Measurements from ENCODE around the gene TBCK.

TBCK gene

DNA sequence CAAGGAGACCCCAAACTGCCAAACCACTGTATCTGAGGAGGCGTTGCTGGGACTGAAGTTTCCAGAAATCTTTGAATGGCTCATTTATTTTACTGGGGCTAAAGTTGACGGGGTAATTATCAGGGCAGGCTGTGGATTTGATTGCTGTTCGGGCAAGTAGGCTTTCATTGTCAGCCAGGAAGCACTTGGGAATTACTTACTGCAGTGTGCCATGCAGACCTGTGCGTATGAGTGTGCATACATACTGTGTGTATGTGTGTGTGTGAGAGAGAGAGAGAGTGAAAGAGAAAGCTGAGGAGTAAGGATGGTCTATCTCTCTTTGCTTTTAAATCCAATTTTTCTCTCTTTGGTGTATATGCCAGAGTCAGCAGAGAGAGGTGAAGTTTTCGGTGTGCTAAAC, 298.0 kb downstream of the TBCK start:
- Histone ChIP-seq H3K23ac (ENCODE audit: low read length) (no peak overlapping the region), H2BK5ac (ENCODE audit: low read length) (no peak overlapping the region), H3K36me3 (ENCODE audit: control insufficient read depth, insufficient read depth, low read length) (no peaks in the 10 kb centered on the region), H3K79me2 (ENCODE audit: control insufficient read depth, insufficient read depth, low read length) (no peaks in the 10 kb centered on the region), H3K27me3 (ENCODE audit: insufficient read depth, low read length, poor library complexity) (no peaks in the 10 kb centered on the region), H3K4me1 (ENCODE audit: control insufficient read depth, low read depth, low read length) (no peaks in the 10 kb centered on the region), H3K4me2 (ENCODE audit: low read length) (no peak overlapping the region), H2AK5ac (ENCODE audit: low read length) (no peak overlapping the region), H2BK120ac (ENCODE audit: low read depth, low read length) (no peak overlapping the region), H3K18ac (ENCODE audit: low read length) (no peak overlapping the region), H3K9ac (ENCODE audit: low read length) (no peak overlapping the region), H3K79me1 (ENCODE audit: low read length) (no peaks in the 10 kb centered on the region), H3K4me3 (ENCODE audit: low read length) (no peak overlapping the region), H3K4ac (ENCODE audit: low read depth, low read length) (no peak overlapping the region), H3K27ac (ENCODE audit: low read depth, low read length) (no peak overlapping the region), H4K5ac (ENCODE audit: low read length) (no peak overlapping the region), H2BK15ac (replicated peaks; ENCODE audit: low read depth) (no peak overlapping the region), H4K8ac (ENCODE audit: low read depth, low read length) (no peak overlapping the region), H3K56ac (ENCODE audit: low read length) (no peak overlapping the region)
- no peak for DNase-seq
- WGBS (ENCODE audit: extremely low coverage, insufficient coverage, low lambda C conversion rate), result no CpG with 5 or more reads among the region's 5 CpGs

DNA sequence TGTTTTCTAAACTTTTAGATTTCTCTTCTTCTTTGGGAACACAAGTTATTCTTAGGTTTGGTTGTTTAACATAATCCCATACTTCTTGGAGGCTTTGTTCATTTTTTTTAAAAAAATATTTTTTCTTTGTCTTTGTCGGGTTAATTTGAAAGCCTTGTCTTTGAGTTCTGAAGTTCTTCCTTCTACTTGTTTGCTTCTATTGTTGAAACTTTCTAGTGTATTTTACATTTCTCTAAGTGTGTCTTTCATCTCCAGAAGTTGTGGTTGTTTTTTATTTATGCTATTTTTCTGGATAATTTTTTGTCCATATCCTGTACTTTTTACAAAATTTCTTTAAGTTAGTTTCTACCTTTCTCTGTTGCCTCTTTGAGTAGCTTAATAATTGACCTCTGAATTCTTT, 304.6 kb downstream of the TBCK start:
- no CpG with 5 or more reads among the region's 1 CpG for WGBS (ENCODE audit: extremely low coverage, insufficient coverage, low lambda C conversion rate)
- Histone ChIP-seq H3K4me2 (ENCODE audit: low read length) (no peak overlapping the region), H3K4ac (ENCODE audit: low read depth, low read length) (no peak overlapping the region), H3K27me3 (ENCODE audit: insufficient read depth, low read length, poor library complexity) (no peaks in the 10 kb centered on the region), H3K9ac (ENCODE audit: low read length) (no peak overlapping the region), H2BK120ac (ENCODE audit: low read depth, low read length) (no peak overlapping the region), H3K36me3 (ENCODE audit: control insufficient read depth, insufficient read depth, low read length) (no peaks in the 10 kb centered on the region), H3K18ac (ENCODE audit: low read length) (no peak overlapping the region), H3K4me1 (ENCODE audit: control insufficient read depth, low read depth, low read length) (no peaks in the 10 kb centered on the region), H3K79me1 (ENCODE audit: low read length) (no peaks in the 10 kb centered on the region), H3K23ac (ENCODE audit: low read length) (no peak overlapping the region), H3K79me2 (ENCODE audit: control insufficient read depth, insufficient read depth, low read length) (no peaks in the 10 kb centered on the region), H2BK15ac (replicated peaks; ENCODE audit: low read depth) (no peak overlapping the region), H2AK5ac (ENCODE audit: low read length) (no peak overlapping the region), H4K8ac (ENCODE audit: low read depth, low read length) (no peak overlapping the region), H4K5ac (ENCODE audit: low read length) (no peak overlapping the region), H2BK5ac (ENCODE audit: low read length) (no peak overlapping the region), H3K27ac (ENCODE audit: low read depth, low read length) (no peak overlapping the region), H3K56ac (ENCODE audit: low read length) (no peak overlapping the region), H3K4me3 (ENCODE audit: low read length) (no peak overlapping the region)
- DNase-seq, result no peak

DNA sequence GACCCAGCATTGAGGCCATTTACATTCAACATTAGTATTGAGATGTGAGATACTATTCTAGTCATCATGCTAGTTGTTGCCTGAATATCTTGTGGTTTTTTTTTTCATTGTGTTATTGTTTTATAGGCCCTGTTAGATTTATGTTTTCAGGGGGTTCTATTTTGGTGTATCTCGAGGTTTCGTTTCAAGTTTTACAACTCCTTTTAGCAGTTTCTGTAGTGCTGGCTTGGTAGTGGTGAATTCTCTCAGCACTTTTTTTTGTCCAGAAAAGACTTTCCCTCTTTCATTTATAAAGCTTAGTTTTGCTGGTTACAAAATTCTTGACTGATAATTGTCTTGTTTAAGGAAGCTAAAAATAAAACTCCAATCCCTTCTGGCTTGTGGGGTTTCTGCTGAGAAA, 305.2 kb downstream of the TBCK start:
- DNase-seq, result no peak
- no peaks in the 10 kb centered on the region for H3K27me3 ChIP-seq (ENCODE audit: insufficient read depth, low read length, poor library complexity)
- no peak overlapping the region for H3K27ac ChIP-seq (ENCODE audit: low read depth, low read length)
- H4K5ac ChIP-seq (ENCODE audit: low read length), result no peak overlapping the region
- no peak overlapping the region for H2BK15ac ChIP-seq (replicated peaks; ENCODE audit: low read depth)
- no peak overlapping the region for H2BK5ac ChIP-seq (ENCODE audit: low read length)
- no peak overlapping the region for H3K23ac ChIP-seq (ENCODE audit: low read length)
- no peaks in the 10 kb centered on the region for H3K79me2 ChIP-seq (ENCODE audit: control insufficient read depth, insufficient read depth, low read length)
- H3K36me3 ChIP-seq (ENCODE audit: control insufficient read depth, insufficient read depth, low read length), result no peaks in the 10 kb centered on the region
- H3K4ac ChIP-seq (ENCODE audit: low read depth, low read length), result no peak overlapping the region
- no peak overlapping the region for H2BK120ac ChIP-seq (ENCODE audit: low read depth, low read length)
- H3K56ac ChIP-seq (ENCODE audit: low read length), result no peak overlapping the region
- no peak overlapping the region for H3K4me2 ChIP-seq (ENCODE audit: low read length)
- H3K4me3 ChIP-seq (ENCODE audit: low read length), result no peak overlapping the region
- no peak overlapping the region for H3K18ac ChIP-seq (ENCODE audit: low read length)
- no peak overlapping the region for H2AK5ac ChIP-seq (ENCODE audit: low read length)
- no CpG with 5 or more reads among the region's 2 CpGs for WGBS (ENCODE audit: extremely low coverage, insufficient coverage, low lambda C conversion rate)
- no peaks in the 10 kb centered on the region for H3K79me1 ChIP-seq (ENCODE audit: low read length)
- H3K4me1 ChIP-seq (ENCODE audit: control insufficient read depth, low read depth, low read length), result no peaks in the 10 kb centered on the region
- H4K8ac ChIP-seq (ENCODE audit: low read depth, low read length), result no peak overlapping the region
- H3K9ac ChIP-seq (ENCODE audit: low read length), result no peak overlapping the region

DNA sequence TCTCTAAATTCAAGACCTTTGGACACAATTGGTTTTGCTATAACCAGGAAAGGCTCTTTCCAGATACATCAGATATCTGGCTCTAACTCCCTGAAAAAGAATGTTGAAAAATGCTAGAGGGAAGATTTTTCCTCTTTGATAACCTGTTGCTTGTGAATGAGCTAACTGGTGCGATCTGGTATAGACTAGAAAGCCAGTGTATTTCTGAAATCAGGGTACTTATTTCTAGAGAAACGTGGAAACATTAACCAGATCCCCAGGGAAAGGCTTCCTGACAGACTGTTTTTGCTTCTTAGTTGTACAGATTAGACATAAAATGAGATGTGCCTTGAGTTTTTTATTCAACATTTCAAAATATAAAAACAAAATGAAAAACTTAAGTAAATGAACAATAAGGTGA, 313.0 kb downstream of the TBCK start:
- Histone ChIP-seq H3K4me2 (ENCODE audit: low read length) (no peak overlapping the region), H2BK15ac (replicated peaks; ENCODE audit: low read depth) (no peak overlapping the region), H3K27me3 (ENCODE audit: insufficient read depth, low read length, poor library complexity) (no peaks in the 10 kb centered on the region), H3K36me3 (ENCODE audit: control insufficient read depth, insufficient read depth, low read length) (no peaks in the 10 kb centered on the region), H4K5ac (ENCODE audit: low read length) (no peak overlapping the region), H2BK5ac (ENCODE audit: low read length) (no peak overlapping the region), H3K56ac (ENCODE audit: low read length) (no peak overlapping the region), H3K4me3 (ENCODE audit: low read length) (no peak overlapping the region), H3K27ac (ENCODE audit: low read depth, low read length) (no peak overlapping the region), H2BK120ac (ENCODE audit: low read depth, low read length) (no peak overlapping the region), H3K23ac (ENCODE audit: low read length) (no peak overlapping the region), H3K79me2 (ENCODE audit: control insufficient read depth, insufficient read depth, low read length) (no peaks in the 10 kb centered on the region), H3K18ac (ENCODE audit: low read length) (no peak overlapping the region), H4K8ac (ENCODE audit: low read depth, low read length) (no peak overlapping the region), H3K9ac (ENCODE audit: low read length) (no peak overlapping the region), H3K79me1 (ENCODE audit: low read length) (no peaks in the 10 kb centered on the region), H3K4me1 (ENCODE audit: control insufficient read depth, low read depth, low read length) (no peaks in the 10 kb centered on the region), H2AK5ac (ENCODE audit: low read length) (no peak overlapping the region), H3K4ac (ENCODE audit: low read depth, low read length) (no peak overlapping the region)
- no peak for DNase-seq
- WGBS (ENCODE audit: extremely low coverage, insufficient coverage, low lambda C conversion rate), result no CpG with 5 or more reads among the region's 2 CpGs

DNA sequence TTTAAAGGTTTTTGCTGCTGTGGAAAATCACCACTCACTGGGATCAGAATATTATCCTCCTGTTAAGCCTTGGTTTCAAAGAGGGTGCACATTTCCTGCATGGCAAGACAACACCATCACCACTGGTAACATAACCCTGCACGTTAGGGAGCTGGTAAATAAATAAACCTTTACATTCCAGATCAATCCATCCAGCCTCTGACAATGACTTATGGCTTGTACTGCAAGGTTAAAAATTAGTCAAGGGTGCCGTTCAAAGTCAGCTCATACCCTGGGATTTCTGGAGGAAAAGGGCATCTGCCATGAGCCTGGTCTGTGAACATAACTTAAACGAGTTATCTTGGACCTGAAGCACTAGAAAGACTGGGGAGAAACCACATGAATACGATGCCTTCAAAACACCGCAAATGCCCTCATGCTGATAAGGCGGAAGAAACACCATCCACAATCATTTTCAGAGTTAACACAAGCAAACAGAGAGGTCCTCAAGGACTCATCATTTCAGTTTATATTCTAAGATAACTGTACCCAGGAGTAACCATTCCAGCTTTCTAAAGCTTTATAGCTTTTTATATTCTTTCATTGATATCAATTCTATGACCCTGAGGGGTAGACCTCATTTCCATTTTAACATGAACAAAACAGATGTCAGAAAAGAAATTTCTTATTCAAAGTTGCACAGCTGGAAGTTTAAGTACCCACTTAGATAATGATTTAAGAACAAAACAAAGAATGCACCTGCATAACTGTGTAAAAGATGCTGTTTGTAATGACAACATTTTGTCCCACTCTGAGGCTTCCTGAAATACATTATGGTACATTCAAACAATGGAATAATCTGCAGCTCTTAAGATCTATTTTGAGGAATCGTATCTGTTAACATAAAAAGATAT, 317.6 kb downstream of the TBCK start:
- H3K27me3 ChIP-seq (ENCODE audit: insufficient read depth, low read length, poor library complexity), result no peaks in the 10 kb centered on the region
- H3K4me2 ChIP-seq (ENCODE audit: low read length), result no peak overlapping the region
- no peak overlapping the region for H3K56ac ChIP-seq (ENCODE audit: low read length)
- H4K5ac ChIP-seq (ENCODE audit: low read length), result no peak overlapping the region
- H3K4ac ChIP-seq (ENCODE audit: low read depth, low read length), result no peak overlapping the region
- no peak overlapping the region for H4K8ac ChIP-seq (ENCODE audit: low read depth, low read length)
- H3K23ac ChIP-seq (ENCODE audit: low read length), result no peak overlapping the region
- no peak for DNase-seq
- H3K4me1 ChIP-seq (ENCODE audit: control insufficient read depth, low read depth, low read length), result no peaks in the 10 kb centered on the region
- H3K27ac ChIP-seq (ENCODE audit: low read depth, low read length), result no peak overlapping the region
- no CpG with 5 or more reads among the region's 7 CpGs for WGBS (ENCODE audit: extremely low coverage, insufficient coverage, low lambda C conversion rate)
- no peak overlapping the region for H2BK15ac ChIP-seq (replicated peaks; ENCODE audit: low read depth)
- H2BK120ac ChIP-seq (ENCODE audit: low read depth, low read length), result no peak overlapping the region
- no peaks in the 10 kb centered on the region for H3K79me2 ChIP-seq (ENCODE audit: control insufficient read depth, insufficient read depth, low read length)
- H3K79me1 ChIP-seq (ENCODE audit: low read length), result no peaks in the 10 kb centered on the region
- no peaks in the 10 kb centered on the region for H3K36me3 ChIP-seq (ENCODE audit: control insufficient read depth, insufficient read depth, low read length)
- no peak overlapping the region for H2AK5ac ChIP-seq (ENCODE audit: low read length)
- no peak overlapping the region for H3K18ac ChIP-seq (ENCODE audit: low read length)
- no peak overlapping the region for H2BK5ac ChIP-seq (ENCODE audit: low read length)
- no peak overlapping the region for H3K4me3 ChIP-seq (ENCODE audit: low read length)
- H3K9ac ChIP-seq (ENCODE audit: low read length), result no peak overlapping the region

DNA sequence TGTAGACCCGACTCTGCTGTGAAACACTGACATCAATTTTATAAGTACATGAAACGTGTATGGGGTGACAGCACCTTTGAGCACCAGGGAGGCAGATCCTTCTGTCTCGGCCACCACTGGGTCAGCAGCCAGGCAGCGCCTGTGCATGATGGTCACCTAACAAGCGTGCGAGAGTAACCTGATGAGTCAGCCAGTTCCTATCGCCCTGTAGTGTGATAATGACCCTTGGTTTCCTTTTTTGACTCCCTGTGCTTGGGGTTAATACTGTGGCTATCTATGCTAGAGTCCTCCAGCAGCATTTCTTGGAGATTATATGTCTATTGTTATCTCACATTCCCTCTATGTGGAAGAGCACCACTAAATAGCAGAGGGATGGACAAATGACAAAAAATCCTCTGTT, 319.2 kb downstream of the TBCK start:
- no peak overlapping the region for H4K5ac ChIP-seq (ENCODE audit: low read length)
- H3K36me3 ChIP-seq (ENCODE audit: control insufficient read depth, insufficient read depth, low read length), result no peaks in the 10 kb centered on the region
- H4K8ac ChIP-seq (ENCODE audit: low read depth, low read length), result no peak overlapping the region
- H3K4me1 ChIP-seq (ENCODE audit: control insufficient read depth, low read depth, low read length), result no peaks in the 10 kb centered on the region
- H3K79me1 ChIP-seq (ENCODE audit: low read length), result no peaks in the 10 kb centered on the region
- H3K56ac ChIP-seq (ENCODE audit: low read length), result no peak overlapping the region
- H2BK15ac ChIP-seq (replicated peaks; ENCODE audit: low read depth), result no peak overlapping the region
- H2BK120ac ChIP-seq (ENCODE audit: low read depth, low read length), result no peak overlapping the region
- no peak for DNase-seq
- H2BK5ac ChIP-seq (ENCODE audit: low read length), result no peak overlapping the region
- WGBS (ENCODE audit: extremely low coverage, insufficient coverage, low lambda C conversion rate), result no CpG with 5 or more reads among the region's 7 CpGs
- H3K79me2 ChIP-seq (ENCODE audit: control insufficient read depth, insufficient read depth, low read length), result no peaks in the 10 kb centered on the region
- no peak overlapping the region for H3K18ac ChIP-seq (ENCODE audit: low read length)
- no peak overlapping the region for H3K9ac ChIP-seq (ENCODE audit: low read length)
- no peak overlapping the region for H3K27ac ChIP-seq (ENCODE audit: low read depth, low read length)
- no peak overlapping the region for H2AK5ac ChIP-seq (ENCODE audit: low read length)
- H3K4me3 ChIP-seq (ENCODE audit: low read length), result no peak overlapping the region
- no peak overlapping the region for H3K4me2 ChIP-seq (ENCODE audit: low read length)
- no peak overlapping the region for H3K4ac ChIP-seq (ENCODE audit: low read depth, low read length)
- H3K23ac ChIP-seq (ENCODE audit: low read length), result no peak overlapping the region
- H3K27me3 ChIP-seq (ENCODE audit: insufficient read depth, low read length, poor library complexity), result no peaks in the 10 kb centered on the region

All from mesendoderm (in vitro differentiated cells).